GM12878 (cell line): ENCODE data around the gene FBXL7. TPM values are rescaled to one million over a fixed set of nuclear protein-coding genes. Genes with fewer than 3 reads are reported as not detected.

Experiments used
- ATAC-seq: fragments of 200-7000 bp; cut with Tn5 transposase; 3 replicates; pipeline ENCODE4 v1.9.1; 2020; ENCODE audit warnings: mild to moderate bottlenecking, moderate library complexity
- BruUV-seq: library from RNA; stranded (reverse); fragments of 400-500 nt; replicated peaks from 2 replicates; lab custom pipeline; 2021; lab: Mats Ljungman, UMichigan
- CTCF ChIA-PET: fragments of 300-600 bp; sonication (Branson Sonifier 250); formaldehyde crosslinking; extraction: SDS; loops from one replicate; lab custom pipeline; 2021; ENCODE audit warnings: inconsistent platforms; lab: Yijun Ruan, JAX
- POLR2A ChIA-PET: fragments of 350-600 bp; formaldehyde crosslinking; extraction: SDS; loops from one replicate; lab custom pipeline; 2021; ENCODE audit warnings: inconsistent platforms; lab: Charles Lee
- RAD21 ChIA-PET: fragments of 300-600 bp; sonication (Branson Sonifier 250); formaldehyde crosslinking; loops from one replicate; lab custom pipeline; 2023; ENCODE audit warnings: antibody characterized with exemption; ENCODE audit not compliant: unreplicated experiment; lab: Charles Lee
- SMC1A ChIA-PET: fragments of 300-600 bp; sonication (Branson Sonifier 250); formaldehyde crosslinking; loops from one replicate; lab custom pipeline; 2023; ENCODE audit not compliant: unreplicated experiment, uncharacterized antibody; lab: Charles Lee
- DNase-seq: peaks from one replicate; pipeline ENCODE4 v3.0.0-alpha.2; 2011; ENCODE audit warnings: low read depth, low spot score
- FAIRE-seq: peaks from 3 replicates; lab custom pipeline; 2011; peaks lifted over from hg19 to GRCh38; lab: Jason Lieb, UNC
- H2AFZ ChIP-seq: 2 replicates; pipeline ENCODE4 v1.6.0; 2011; ENCODE audit warnings: low read depth, low read length, control low read depth; ENCODE audit not compliant: control insufficient read depth
- H3K27ac ChIP-seq: 2 replicates; pipeline ENCODE4 v1.5.1; 2011; ENCODE audit warnings: control low read depth; ENCODE audit not compliant: control insufficient read depth, insufficient read depth
- H3K27me3 ChIP-seq, 2 experiments: replicated peaks in 1 of 2; 2 replicates each; pipeline versions ENCODE4 v1.6.0 to v1.6.1; 2011; ENCODE audit warnings: low read length in 1 of 2; ENCODE audit not compliant: control insufficient read depth in 2 of 2, insufficient read depth in 2 of 2
- H3K36me3 ChIP-seq, 2 experiments: 2 replicates each; pipeline ENCODE4 v1.5.1; 2011; ENCODE audit warnings: low read length in 1 of 2; ENCODE audit not compliant: control insufficient read depth in 2 of 2, insufficient read depth in 2 of 2
- H3K4me1 ChIP-seq: 2 replicates; pipeline ENCODE4 v1.6.1; 2011; ENCODE audit warnings: mild to moderate bottlenecking, low read length, moderate library complexity, mixed read lengths; ENCODE audit not compliant: control insufficient read depth, insufficient read depth
- H3K4me2 ChIP-seq: 2 replicates; pipeline ENCODE4 v1.6.0; 2011; ENCODE audit warnings: control low read depth; ENCODE audit not compliant: control insufficient read depth, insufficient read depth
- H3K4me3 ChIP-seq: fragments of 200-600 bp; sonication (generic); 2 replicates; pipeline ENCODE4 v1.5.1; 2016
- H3K79me2 ChIP-seq: 2 replicates; pipeline ENCODE4 v1.6.0; 2011; ENCODE audit warnings: low read length; ENCODE audit not compliant: control insufficient read depth, insufficient read depth
- H3K9ac ChIP-seq: 2 replicates; pipeline ENCODE4 v1.8.0; 2011; ENCODE audit warnings: low read length, control low read depth, mixed read lengths; ENCODE audit not compliant: control insufficient read depth, insufficient read depth
- H3K9me3 ChIP-seq: replicated peaks from 3 replicates; pipeline ENCODE4 v1.5.1; 2011; ENCODE audit warnings: mild to moderate bottlenecking, low read length; ENCODE audit not compliant: control insufficient read depth, insufficient read depth
- H4K20me1 ChIP-seq: 2 replicates; pipeline ENCODE4 v1.6.0; 2011; ENCODE audit not compliant: control insufficient read depth, insufficient read depth
- BCL3 ChIP-seq: IDR thresholded peaks from 2 replicates; pipeline ENCODE4 v1.6.1; 2011; ENCODE audit warnings: borderline replicate concordance, low read depth, mild to moderate bottlenecking, moderate library complexity, low read length; ENCODE audit not compliant: insufficient read depth, poor library complexity, severe bottlenecking
- BCLAF1 ChIP-seq: fragments of 450-650 bp; IDR thresholded peaks from 2 replicates; pipeline ENCODE4 v1.6.1; 2017; ENCODE audit warnings: antibody characterized with exemption, mild to moderate bottlenecking, moderate library complexity
- CEBPZ ChIP-seq: fragments of 150-350 bp; IDR thresholded peaks from 2 replicates; pipeline ENCODE4 v1.6.1; 2016; ENCODE audit warnings: low read depth, low read length
- CHD4 ChIP-seq: fragments of 200-600 bp; sonication (generic); IDR thresholded peaks from 2 replicates; pipeline ENCODE4 v1.6.1; 2016; ENCODE audit warnings: mild to moderate bottlenecking
- LARP7 ChIP-seq: fragments of 450-650 bp; IDR thresholded peaks from 2 replicates; pipeline ENCODE4 v1.6.1; 2017; ENCODE audit warnings: mild to moderate bottlenecking
- MXI1 ChIP-seq: fragments of 150-350 bp; IDR thresholded peaks from 2 replicates; pipeline ENCODE4 v1.6.1; 2011; ENCODE audit warnings: low read depth, mild to moderate bottlenecking, inconsistent platforms, low read length, improper control_type of control experiment
- PAX5 ChIP-seq: IDR thresholded peaks from 2 replicates; pipeline ENCODE4 v1.6.1; 2011; ENCODE audit warnings: low read depth, low read length, borderline replicate concordance
- PAX8 ChIP-seq: fragments of 450-650 bp; IDR thresholded peaks from 2 replicates; pipeline ENCODE4 v1.6.1; 2017; ENCODE audit warnings: mild to moderate bottlenecking, moderate library complexity
- POLR2AphosphoS2 ChIP-seq: IDR thresholded peaks from 2 replicates; pipeline ENCODE4 v1.6.1; 2011; ENCODE audit warnings: low read depth, mild to moderate bottlenecking, low read length, improper control_type of control experiment, moderate library complexity
- RCOR1 ChIP-seq: conservative IDR thresholded peaks from 2 replicates; pipeline ENCODE4 v1.6.1; 2012; ENCODE audit warnings: low read depth, low read length, improper control_type of control experiment
- SIX5 ChIP-seq: IDR thresholded peaks from 2 replicates; pipeline ENCODE4 v1.6.1; 2011; ENCODE audit warnings: mild to moderate bottlenecking, low read depth, low read length, moderate library complexity; ENCODE audit not compliant: severe bottlenecking
- SKIL ChIP-seq: fragments of 450-650 bp; IDR thresholded peaks from 2 replicates; pipeline ENCODE4 v1.6.1; 2017; ENCODE audit warnings: mild to moderate bottlenecking, low read depth, inconsistent platforms; ENCODE audit not compliant: poor library complexity, severe bottlenecking
- SMC3 ChIP-seq: IDR thresholded peaks from 2 replicates; pipeline ENCODE4 v1.6.1; 2011; ENCODE audit warnings: low read length, improper control_type of control experiment, borderline replicate concordance
- TARDBP ChIP-seq: IDR thresholded peaks from 2 replicates; pipeline ENCODE4 v1.6.1; 2016; ENCODE audit warnings: borderline replicate concordance
- WRNIP1 ChIP-seq: IDR thresholded peaks from 2 replicates; pipeline ENCODE4 v1.6.1; 2011; ENCODE audit warnings: low read depth, low read length, improper control_type of control experiment, borderline replicate concordance
- ZBED1 ChIP-seq: IDR thresholded peaks from 2 replicates; pipeline ENCODE4 v1.6.1; 2016; ENCODE audit warnings: borderline replicate concordance
- ZNF217 ChIP-seq: fragments of 450-650 bp; IDR thresholded peaks from 2 replicates; pipeline ENCODE4 v1.6.1; 2017; ENCODE audit warnings: antibody characterized with exemption, mild to moderate bottlenecking
- WGBS: methylation state at CpG from one replicate; pipeline ENCODE4 v1.1.6; 2016; ENCODE audit warnings: low lambda C conversion rate; ENCODE audit not compliant: insufficient replicate concordance, insufficient coverage; ENCODE audit errors: missing lambda C conversion rate; 5-methylcytosine and 5-hydroxymethylcytosine counted together
- in situ Hi-C: fragments of 300-500 bp; cut with MboI; formaldehyde crosslinking; loops from 9 replicates; pipeline ENCODE4 v1.14.3; 2018; ENCODE audit warnings: mixed read lengths
- intact Hi-C: fragments of 100-400 bp; cut with micrococcal nuclease; formaldehyde crosslinking; loops from one replicate; pipeline ENCODE4 v1.14.2; 2022; ENCODE audit not compliant: unreplicated experiment
- polyA plus RNA-seq, 11 experiments: library from polyadenylated mRNA; depleted of rRNA in 4 of 11; unstranded in 6 of 11; stranded (reverse) in 5 of 11; fragments of >200 nt; fragmentation: Nextera tagmentation in 4 of 11; fragmentation: Illumina TruSeq in 1 of 11; extraction: Ambion mirVana in 4 of 11; extraction: Trizol in 1 of 11; gene quantifications; 1 replicate in 1 of 11; 2 replicates in 10 of 11; pipeline versions ENCODE4 v1.2.1 to v1.2.3, GENCODE V29; 2011 to 2016; ENCODE audit warnings: inconsistent platforms in 2 of 11, missing spikeins in 2 of 11, low read depth in 1 of 11
- total RNA-seq, 4 experiments: library from RNA; depleted of rRNA in 3 of 4; stranded (reverse); fragments of >200 nt in 3 of 4; fragmentation: Illumina TruSeq in 1 of 4; extraction: Trizol in 1 of 4; gene quantifications; 2 replicates each; pipeline versions ENCODE4 v1.2.1 to v1.2.3, GENCODE V29; 2013 to 2021

The FBXL7 gene
- total and polyA plus RNA-seq, 10 of the 15 experiments (the other 5 are each of a cell fraction or from before 2014, with no cell fraction given), result 0.03 to 0.44 (median 0.16) TPM

GRCh38 chr5:15595929-15596328 is 95.9 kb downstream of the FBXL7 start:
- H4K20me1 ChIP-seq, result no peaks in the 10 kb centered on the region
- no peaks in the 10 kb centered on the region for H3K4me1 ChIP-seq
- H3K79me2 ChIP-seq, result no peaks in the 10 kb centered on the region
- H3K9me3 ChIP-seq, result no peaks in the 10 kb centered on the region
- TF ChIP-seq PAX8 (no peak), PAX5 (no peak), WRNIP1 (no peak), BCLAF1 (no peak), ZNF217 (no peak), SKIL (no peak), SMC3 (no peak), BCL3 (no peak), CHD4 (no peak), ZBED1 (no peak), RCOR1 (no peak), LARP7 (no peak), CEBPZ (no peak), TARDBP (no peak), MXI1 (no peak), POLR2AphosphoS2 (no peak), SIX5 (no peak)
- TF ChIP-seq, all 136 proteins: peak for 0
- SMC1A ChIA-PET, result no interaction called here
- intact Hi-C loops (no loop called here), in situ Hi-C loops (no loop called here)
- no peak overlapping the region for H3K4me3 ChIP-seq
- POLR2A ChIA-PET, result no interaction called here
- H3K27ac ChIP-seq, result no peak overlapping the region
- no TSS peak for BruUV-seq
- WGBS, result 19% methylated on average over 3 of the region's 3 CpGs
- H3K36me3 ChIP-seq, result no peaks in the 10 kb centered on the region
- H3K27me3 ChIP-seq, result no peaks in the 10 kb centered on the region
- no peak overlapping the region for H2AFZ ChIP-seq
- DNase-seq, result no peak
- no peak overlapping the region for H3K9ac ChIP-seq
- H3K4me2 ChIP-seq, result no peak overlapping the region
- RAD21 ChIA-PET, result no interaction called here
- ATAC-seq, result no peak
- CTCF ChIA-PET, result no interaction called here
- no peak for FAIRE-seq
